Myocyte (in vitro differentiated cells): Measurements from ENCODE around the gene FAM174C. TPM values are rescaled to one million over a fixed set of nuclear protein-coding genes. Genes with fewer than 3 reads are reported as not detected.

ENCODE experiments used
- DNase-seq: peaks from one replicate; pipeline ENCODE4 v3.0.0-alpha.2; 2012; ENCODE audit warnings: low read depth
- total RNA-seq: library from RNA; depleted of rRNA; stranded (reverse); fragments of >200 nt; gene quantifications from 2 replicates; pipeline ENCODE4 v1.2.3, GENCODE V29; 2014

Gene FAM174C
- total RNA-seq, 1 donor from 2014 or later = 55.3 TPM

- DNase-seq = peak; percentile 94
These were observed 14.4 kb upstream of the FAM174C start for GRCh38 chr19:1260749-1261537.

GRCh38 chr19:1261538-1261797 is 13.9 kb upstream of the FAM174C start:
- DNase-seq = no peak

GRCh38 chr19:1261798-1262622 is 13.3 kb upstream of the FAM174C start:
- DNase-seq = peak; percentile 67

GRCh38 chr19:1262623-1263123 is 12.7 kb upstream of the FAM174C start:
- peak; percentile 64 for DNase-seq

GRCh38 chr19:1263188-1263587 is 12.1 kb upstream of the FAM174C start:
- peak; percentile 83 for DNase-seq

- peak; percentile 96 for DNase-seq
These were observed 10.3 kb upstream of the FAM174C start for GRCh38 chr19:1264801-1265614.

- peak; percentile 92 for DNase-seq
These were observed 9.7 kb upstream of the FAM174C start for GRCh38 chr19:1265615-1266128.

- DNase-seq = peak; percentile 94
These were observed 9.0 kb upstream of the FAM174C start for GRCh38 chr19:1266129-1266915.

- DNase-seq = peak; percentile 67
These were observed 8.3 kb upstream of the FAM174C start for GRCh38 chr19:1266916-1267476.

- DNase-seq = no peak
These were observed 7.7 kb upstream of the FAM174C start for GRCh38 chr19:1267477-1268225.

- DNase-seq = no peak
These were observed 6.9 kb upstream of the FAM174C start for GRCh38 chr19:1268226-1269064.

- peak; percentile 99 for DNase-seq
These were observed 6.3 kb upstream of the FAM174C start, which contains the start of gene CIRBP for GRCh38 chr19:1269065-1269477. Gene CIRBP, plus strand, starts transcription at chr19:1269332. Its CDS starts 1,602 bp downstream, at chr19:1270934.

GRCh38 chr19:1269478-1270212 is 5.7 kb upstream of the FAM174C start:
- DNase-seq = peak; percentile 91

GRCh38 chr19:1270213-1270853 is 5.0 kb upstream of the FAM174C start:
- DNase-seq = peak; percentile 75

- DNase-seq = no peak
These were observed 4.3 kb upstream of the FAM174C start for GRCh38 chr19:1270854-1271527.
